ENCODE data around the gene LDLRAP1.
"Not testable (repeated sequence)": the region's sequence is repeated elsewhere in the genome, so short reads cannot be mapped to it uniquely, and the experiment has no call there.

Gene LDLRAP1

GRCh38 chr1:25543425-25544242 is at the start of gene LDLRAP1:
Gene LDLRAP1, plus strand, starts transcription at chr1:25543606. Its CDS starts 93 bp downstream, at chr1:25543699.
- DNase-seq (ENCODE audit: low read depth) = no peak

GRCh38 chr1:25494952-25495351 is 48.5 kb upstream of the LDLRAP1 start:
- DNase-seq (ENCODE audit: low read depth) = no peak

DNA sequence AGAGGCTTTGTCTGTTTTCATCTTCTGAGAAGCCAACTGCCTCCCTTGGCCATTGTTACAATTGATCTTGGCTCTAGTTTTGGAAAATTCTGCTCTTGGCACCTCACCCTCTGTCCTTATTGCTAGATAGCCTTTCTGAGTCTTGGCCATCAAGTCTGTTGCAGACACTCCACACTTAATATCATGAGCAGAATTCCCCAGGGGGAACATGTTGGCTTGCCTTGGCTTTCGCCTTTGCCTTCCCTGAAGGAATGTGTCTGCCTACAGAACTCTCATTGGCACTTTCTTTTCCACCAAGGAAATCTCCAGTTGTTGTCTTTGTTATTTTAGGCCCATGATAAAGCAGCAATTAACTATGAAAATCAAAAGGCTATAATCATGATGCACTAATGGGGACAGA is 42.7 kb upstream of the LDLRAP1 start:
- DNase-seq (ENCODE audit: low read depth) = no peak

- DNase-seq (ENCODE audit: low read depth) = no peak
Observed at GRCh38 chr1:25501235-25502058, 42.0 kb upstream of the LDLRAP1 start.

- DNase-seq (ENCODE audit: low read depth) = no peak
Observed at GRCh38 chr1:25502957-25503356, 40.4 kb upstream of the LDLRAP1 start.

- no peak for DNase-seq (ENCODE audit: low read depth)
Observed at GRCh38 chr1:25503551-25504426, 39.6 kb upstream of the LDLRAP1 start.

DNA sequence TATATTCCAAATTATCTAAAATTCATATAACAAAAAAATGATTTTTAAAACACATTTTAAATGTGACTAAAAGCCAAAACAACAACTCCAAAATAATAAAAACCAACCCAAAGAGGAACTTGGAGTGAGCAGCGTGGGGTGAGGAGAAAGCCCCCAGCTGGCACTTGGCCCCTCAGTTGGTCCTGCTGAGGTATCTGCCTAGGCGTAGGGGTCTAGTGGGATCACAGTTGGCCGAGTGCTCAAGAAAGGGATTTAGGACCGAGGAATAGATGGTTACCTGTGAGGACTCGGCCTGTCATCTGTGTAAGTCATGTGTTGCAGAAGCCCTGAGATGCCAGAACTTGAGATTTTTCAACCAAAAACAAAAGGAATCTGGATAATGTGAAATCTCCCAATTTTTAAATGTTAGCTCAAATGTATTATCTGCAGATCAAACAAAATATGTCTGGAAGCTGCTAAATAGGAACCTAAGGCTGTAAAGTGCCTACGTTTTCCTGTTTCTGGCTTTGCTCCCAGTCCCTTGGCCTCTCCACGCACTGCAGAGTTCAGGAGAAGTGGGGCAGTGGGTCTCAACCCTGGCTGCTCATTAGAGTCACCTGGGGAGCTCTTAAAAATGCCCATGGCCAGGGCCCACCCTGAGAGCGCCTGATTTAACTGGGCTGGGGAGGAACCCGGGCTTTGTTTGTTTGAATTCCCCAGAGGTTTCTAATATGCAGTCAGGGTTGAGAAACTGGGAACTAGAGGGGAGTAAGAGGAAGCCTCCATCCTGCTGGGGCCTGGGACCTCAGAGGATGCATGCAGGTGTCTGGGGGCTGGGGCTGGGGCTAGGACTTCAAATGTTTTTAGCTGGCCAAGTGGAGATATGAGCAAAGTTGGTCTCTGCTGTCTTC is 38.5 kb upstream of the LDLRAP1 start:
- DNase-seq (ENCODE audit: low read depth) = no peak

DNA sequence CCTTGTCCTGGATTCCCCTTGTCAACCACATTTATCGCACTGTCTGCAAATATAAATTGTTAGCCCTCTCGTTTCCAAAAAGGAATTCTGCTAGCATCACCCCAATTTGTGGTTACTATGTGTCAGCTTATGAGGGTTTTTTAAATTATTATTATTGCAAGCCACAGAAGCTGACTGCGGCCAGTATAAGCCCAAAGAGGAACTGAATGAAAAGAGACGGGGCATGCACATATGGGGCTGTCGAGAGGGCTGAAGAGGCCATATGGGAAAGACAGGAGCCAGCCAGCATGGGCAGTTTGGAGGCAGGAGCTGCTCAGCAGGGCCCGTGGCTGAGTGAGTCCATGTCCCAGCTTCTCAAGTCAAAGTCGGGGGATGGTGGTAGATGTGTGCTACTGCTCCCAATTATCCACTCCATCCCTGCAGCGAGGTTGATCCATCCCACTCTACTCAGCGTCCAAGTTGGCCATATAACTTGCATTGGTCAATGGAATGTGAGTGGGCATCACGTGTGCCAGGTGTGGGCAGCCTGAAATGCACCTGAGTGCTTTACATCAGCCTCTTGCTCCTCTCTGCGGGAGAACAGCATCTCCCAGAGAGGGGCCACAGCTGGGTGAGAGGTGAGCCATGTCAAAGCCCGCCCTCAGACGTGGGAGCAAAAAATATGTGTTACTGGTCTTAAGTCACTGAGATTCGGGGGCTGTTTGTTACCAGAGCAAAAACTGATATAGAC is 37.6 kb upstream of the LDLRAP1 start:
- no peak for DNase-seq (ENCODE audit: low read depth)

- DNase-seq (ENCODE audit: low read depth) = not testable (repeated sequence)
Observed at GRCh38 chr1:25506566-25507463, 36.6 kb upstream of the LDLRAP1 start.

GRCh38 chr1:25513666-25514065 is 29.7 kb upstream of the LDLRAP1 start:
- no peak for DNase-seq (ENCODE audit: low read depth)

DNA sequence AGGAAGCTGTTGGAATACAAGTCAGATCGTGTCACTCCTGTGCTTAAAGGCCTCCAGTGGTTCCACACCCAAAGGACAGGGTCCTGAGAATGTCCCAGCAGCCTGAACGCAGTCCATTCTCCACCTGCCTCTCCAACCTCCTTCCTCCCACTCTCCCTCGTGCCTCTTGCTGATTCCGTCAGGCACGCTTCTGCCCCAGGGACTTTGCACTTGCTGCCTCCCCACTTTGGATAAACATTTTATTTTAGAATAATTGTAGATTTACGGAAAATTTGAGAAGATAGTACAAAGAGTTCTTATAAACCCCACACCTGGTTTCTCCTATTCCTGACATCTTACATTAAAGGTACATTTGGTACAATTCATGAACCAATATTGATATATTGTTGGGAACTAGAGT is 28.4 kb upstream of the LDLRAP1 start:
- no peak for DNase-seq (ENCODE audit: low read depth)

DNA sequence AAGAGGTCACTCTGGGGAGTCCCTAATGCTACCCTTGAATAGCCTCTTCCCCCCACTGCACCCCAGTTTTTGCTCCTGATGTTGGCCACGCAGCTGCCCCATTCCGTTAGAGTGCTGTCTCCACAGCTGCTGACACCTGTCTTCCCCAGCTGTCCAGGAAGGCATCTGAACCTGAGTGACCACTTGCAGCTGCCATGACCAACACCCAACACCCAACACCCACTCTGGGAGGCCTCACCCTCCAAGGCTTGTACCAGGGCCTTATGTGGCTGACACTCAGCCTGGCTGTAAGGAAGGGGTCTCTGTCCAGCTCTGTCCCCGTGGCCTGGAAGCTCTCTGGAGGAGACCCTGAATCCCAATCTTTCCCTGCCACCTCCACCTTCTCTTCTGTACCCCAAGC is 26.7 kb upstream of the LDLRAP1 start:
- DNase-seq (ENCODE audit: low read depth) = no peak

DNA sequence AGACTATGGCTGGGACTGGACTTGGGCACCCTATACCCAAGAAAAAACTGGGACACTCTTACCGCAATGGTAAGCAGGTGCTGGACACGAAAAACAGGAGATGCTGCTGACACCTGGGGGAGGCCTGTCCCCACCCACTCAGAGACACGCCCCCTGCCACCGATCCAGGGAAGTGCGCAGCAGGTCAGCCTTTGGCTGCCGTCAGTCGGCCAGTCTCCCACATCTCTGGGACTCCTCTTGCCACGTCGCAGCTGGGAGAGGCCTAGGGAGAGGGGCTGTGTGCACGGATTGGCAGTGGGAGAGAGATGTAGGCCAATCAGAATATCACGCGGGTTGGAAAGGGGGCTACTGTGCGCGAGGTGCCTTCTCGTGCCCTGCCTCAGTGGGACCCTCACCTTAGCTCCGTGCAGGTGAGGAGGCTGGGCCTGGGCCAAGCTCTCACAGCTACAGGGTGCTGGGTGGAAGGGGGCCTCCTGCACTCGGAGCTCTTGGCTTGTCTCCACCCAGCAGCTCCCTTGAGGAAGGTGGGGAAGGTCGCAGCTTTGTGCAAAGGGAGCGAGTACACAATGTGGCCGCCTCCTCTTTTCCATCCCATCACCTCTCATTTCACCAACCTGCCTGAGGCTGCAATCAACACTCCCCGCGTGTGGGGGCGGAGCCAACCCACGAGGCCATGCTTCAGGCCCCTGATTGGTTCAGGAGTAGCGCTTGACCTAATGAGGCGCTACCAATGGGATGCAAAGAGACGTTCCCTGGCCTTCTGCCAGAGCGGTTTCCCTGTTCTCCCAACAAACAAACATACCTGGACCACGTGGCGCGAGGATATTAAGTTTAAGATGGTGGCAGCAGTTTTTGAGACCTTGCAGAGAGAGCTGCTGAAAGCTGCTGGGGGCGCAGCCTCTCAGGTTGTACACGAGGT is 25.7 kb upstream of the LDLRAP1 start:
- no peak for DNase-seq (ENCODE audit: low read depth)

DNA sequence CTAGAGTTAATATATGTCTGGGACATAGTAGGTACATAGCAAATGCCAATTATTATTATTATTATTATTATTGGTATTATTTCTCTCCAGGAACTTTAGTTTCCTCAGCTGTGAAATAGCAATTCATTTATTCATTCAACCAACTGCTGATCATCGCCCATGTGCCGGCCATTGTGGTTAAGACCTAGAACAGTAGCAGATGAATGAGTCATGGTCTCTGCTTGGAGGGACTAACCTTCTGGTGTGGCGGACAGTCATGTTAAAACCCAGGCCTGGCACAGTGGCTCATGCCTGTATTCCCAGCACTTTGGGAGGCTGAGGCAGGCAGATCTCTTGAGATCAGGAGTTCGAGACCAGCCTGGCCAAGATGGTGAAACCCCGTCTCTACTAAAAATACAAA is 23.8 kb upstream of the LDLRAP1 start:
- no peak for DNase-seq (ENCODE audit: low read depth)

DNA sequence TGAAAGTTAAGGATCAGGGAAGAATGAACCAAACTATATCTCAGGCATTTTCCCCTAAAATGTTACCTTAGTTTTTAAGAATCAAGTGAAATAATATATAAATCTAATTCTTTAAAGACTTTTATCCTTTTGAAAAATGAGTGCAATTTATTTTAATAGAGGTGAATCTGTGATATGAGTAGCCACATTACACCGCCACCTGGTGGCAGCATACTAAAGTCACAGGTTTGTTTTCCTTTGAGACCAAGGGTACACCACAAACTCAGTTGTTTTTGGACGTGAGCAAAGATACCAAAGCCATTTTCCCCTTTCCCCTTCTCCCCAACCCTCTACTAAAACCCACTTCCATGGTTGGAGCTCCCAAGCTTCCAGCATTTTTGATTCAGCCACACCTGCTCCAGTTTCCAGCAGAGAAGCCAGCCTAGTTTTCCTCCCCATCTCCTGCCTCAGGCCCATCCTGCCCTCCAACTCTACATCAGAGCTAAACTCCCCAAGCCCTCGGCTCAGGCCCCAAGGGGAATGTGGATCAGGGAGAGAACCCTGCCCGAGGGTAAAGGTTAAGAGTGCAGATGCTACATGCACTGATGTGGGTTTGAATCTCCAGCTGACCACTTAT is 22.9 kb upstream of the LDLRAP1 start:
- peak; percentile 57 for DNase-seq (ENCODE audit: low read depth)

DNA sequence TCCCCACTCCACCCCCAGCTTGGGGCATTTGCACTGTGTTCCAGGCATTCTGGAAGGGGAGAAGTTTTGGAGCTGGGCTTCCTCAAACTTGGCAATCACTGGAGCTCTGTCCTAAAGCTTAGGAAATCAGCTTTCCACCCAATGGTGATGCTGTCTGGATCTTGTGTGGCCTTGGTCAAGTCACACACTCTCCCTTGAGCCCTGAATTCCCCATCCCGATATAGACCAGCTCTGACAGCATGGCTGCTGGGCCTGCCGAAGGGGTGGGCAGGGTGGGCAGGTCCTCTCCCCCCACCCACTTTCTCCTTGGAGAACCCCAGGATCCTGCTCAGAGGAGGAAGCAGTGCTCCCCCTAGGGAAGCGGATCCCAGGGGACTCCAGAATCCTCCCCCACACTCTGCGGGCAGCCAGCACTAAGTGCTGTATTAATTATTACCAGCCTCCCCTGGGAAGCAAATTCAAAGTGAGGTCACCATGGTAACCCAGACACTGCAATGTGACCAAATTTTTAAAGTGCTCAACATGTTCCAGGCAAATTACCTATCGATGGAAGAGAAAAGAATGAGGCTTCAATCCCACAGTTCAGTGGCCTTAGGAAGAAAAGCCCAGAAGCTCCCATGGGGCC is 21.3 kb upstream of the LDLRAP1 start:
- DNase-seq (ENCODE audit: low read depth) = no peak

DNA sequence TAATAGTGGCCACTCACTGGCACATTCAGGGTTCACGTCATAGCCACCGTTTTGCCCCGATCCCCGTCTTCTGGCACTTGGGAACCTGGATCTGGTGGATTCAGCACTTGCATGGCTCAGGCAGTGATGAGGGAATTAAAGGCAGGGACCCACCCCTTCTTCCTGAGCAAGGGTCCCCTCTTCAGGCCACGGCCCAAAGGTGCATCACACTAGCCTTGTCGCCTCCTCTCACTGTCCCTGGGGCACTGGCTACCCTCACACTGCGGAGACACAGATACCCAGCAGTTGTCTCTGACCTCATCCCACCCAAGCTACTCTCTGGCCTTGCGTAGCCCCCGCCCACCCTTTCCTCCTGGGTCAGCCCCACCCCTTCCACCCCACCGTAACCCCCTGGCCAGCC is 19.9 kb upstream of the LDLRAP1 start:
- no peak for DNase-seq (ENCODE audit: low read depth)

Data from fibroblast of the conjunctiva (primary cell).